ENCODE measurements around the gene DCANP1. TPM values are rescaled to one million over a fixed set of nuclear protein-coding genes. Genes with fewer than 3 reads are reported as not detected.

The DCANP1 gene
- total and polyA plus RNA-seq, 2 of the 13 experiments (the other 11 are each of a cell fraction or from before 2014, with no cell fraction given): not detected

DNA sequence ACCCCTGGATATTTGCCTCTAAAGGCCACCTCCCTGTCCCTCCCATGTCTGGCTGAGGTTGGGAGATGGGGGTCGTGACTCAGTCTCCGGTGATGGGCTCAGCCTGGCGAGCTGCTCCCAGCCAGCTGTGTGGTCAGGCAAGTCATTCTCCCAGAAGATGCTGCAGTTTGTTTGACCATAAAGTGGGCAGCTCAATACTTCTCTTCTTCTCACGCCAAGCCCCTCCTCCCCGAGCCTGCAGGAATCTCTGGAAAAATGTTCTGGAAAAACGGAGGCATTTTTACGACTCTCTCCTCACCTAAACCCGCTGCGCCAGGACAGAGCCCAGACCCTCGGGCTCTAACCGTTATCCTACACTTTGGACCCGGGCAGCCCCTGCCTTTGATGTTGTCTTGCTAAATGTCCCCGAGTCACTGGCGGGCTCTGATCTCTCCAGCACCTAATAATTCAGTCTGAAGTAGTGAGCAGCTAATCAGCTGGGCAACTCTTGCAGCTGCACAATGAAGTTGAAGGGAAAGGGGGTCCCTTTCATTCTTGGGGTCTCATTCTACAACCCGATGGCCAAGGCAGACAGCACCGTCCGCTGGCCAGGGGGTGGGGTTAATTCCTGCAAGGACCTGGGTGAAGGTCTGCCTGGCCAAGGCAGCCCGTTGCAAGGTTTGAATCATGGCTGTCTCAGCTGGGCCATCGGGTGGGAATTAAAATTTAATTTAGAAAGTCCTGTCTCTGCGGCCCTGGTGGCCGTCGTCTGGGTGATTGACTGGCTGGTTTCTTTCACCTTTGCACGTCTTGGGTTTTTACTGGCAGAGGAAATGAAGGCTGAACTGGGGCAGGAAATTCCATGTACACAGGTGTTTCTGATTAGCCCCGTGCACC lies 12.3 kb downstream of the DCANP1 start (continued):
- TF ChIP-seq NKX3-1 (CRISPR knock-in tag; IDR thresholded peaks at IDR 0.05) (no peak), ZNF280B (CRISPR knock-in tag; IDR thresholded peaks at IDR 0.05; ENCODE audit: borderline replicate concordance) (no peak), CREBL2 (CRISPR knock-in tag; IDR thresholded peaks at IDR 0.05; ENCODE audit: borderline replicate concordance) (no peak), ZNF224 (CRISPR knock-in tag; IDR thresholded peaks at IDR 0.05) (no peak), IRX3 (CRISPR knock-in tag; IDR thresholded peaks at IDR 0.05; ENCODE audit: borderline replicate concordance, low read depth) (no peak), ZNF687 (CRISPR knock-in tag; IDR thresholded peaks at IDR 0.05) (peak; percentile 39; the same call in 1 of the 2 replicates), U2AF2 (IDR thresholded peaks at IDR 0.05; ENCODE audit: low read depth, low read length) (no peak), ELF4 (CRISPR knock-in tag; IDR thresholded peaks at IDR 0.05; ENCODE audit: borderline replicate concordance) (no peak), HNF4G (IDR thresholded peaks at IDR 0.05; ENCODE audit: borderline replicate concordance, low read depth, low read length) (peak; percentile 38; the same call in 1 of the 2 replicates), HNF4G (CRISPR knock-in tag; IDR thresholded peaks at IDR 0.05; ENCODE audit: borderline replicate concordance, low read depth) (no peak), ZNF510 (CRISPR knock-in tag; IDR thresholded peaks at IDR 0.05; ENCODE audit: low read depth) (no peak), ASH2L (IDR thresholded peaks at IDR 0.05; ENCODE audit: insufficient read length, low read depth, low read length) (peak; percentile 16), ZNF644 (CRISPR knock-in tag; IDR thresholded peaks at IDR 0.05; ENCODE audit: low read depth) (no peak), ZC3H4 (CRISPR knock-in tag; IDR thresholded peaks at IDR 0.05; ENCODE audit: borderline replicate concordance) (no peak), RAD51 (IDR thresholded peaks at IDR 0.05; ENCODE audit: borderline replicate concordance) (no peak), CENPX (CRISPR knock-in tag; IDR thresholded peaks at IDR 0.05) (no peak), HOXA7 (CRISPR knock-in tag; IDR thresholded peaks at IDR 0.05) (no peak), U2AF1 (optimal IDR thresholded peaks at IDR 0.05; ENCODE audit: low read depth, low read length) (no peak), ESRRA (CRISPR knock-in tag; IDR thresholded peaks at IDR 0.05; ENCODE audit: low read depth) (no peak), MED8 (CRISPR knock-in tag; IDR thresholded peaks at IDR 0.05; ENCODE audit: insufficient replicate concordance) (no peak), KMT2B (CRISPR knock-in tag; IDR thresholded peaks at IDR 0.05) (no peak), SALL1 (CRISPR knock-in tag; IDR thresholded peaks at IDR 0.05) (0 out of 2 replicates have a peak, but pooled peaks have one; percentile 23), HNF4A (CRISPR knock-in tag; IDR thresholded peaks at IDR 0.05) (peak; percentile 58)

Measured in HepG2 (cell line).